UCSD-AML1 (cell line): ENCODE results near the gene RAB1A.

ENCODE experiments used
- DNase-seq: peaks from one replicate; lab custom pipeline; 2025; ENCODE audit not compliant: unreplicated experiment; lab: John Stamatoyannopoulos, UW

RAB1A gene

GRCh38 chr2:65096948-65097347 lies 33.0 kb downstream of the RAB1A start:
- DNase-seq = no peak

DNA sequence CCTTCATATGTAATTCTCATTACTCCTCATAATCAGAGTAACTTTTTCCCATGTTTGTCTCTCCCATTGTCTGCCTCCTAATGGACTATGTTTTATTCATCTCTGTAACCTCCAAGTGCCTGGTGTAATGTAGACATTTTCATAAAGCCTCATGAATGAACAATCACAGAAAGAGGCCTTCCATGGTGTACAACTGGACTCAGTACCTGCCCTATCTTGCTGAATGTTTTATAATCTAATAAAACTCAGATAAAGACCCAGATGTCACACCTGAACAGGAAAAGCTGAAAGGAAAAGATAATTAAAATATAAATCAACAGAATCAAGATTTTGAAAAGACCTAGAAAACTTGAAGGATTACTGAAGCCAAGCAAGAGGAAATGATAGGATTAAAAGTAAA lies 36.7 kb downstream of the RAB1A start:
- DNase-seq = no peak

- no peak for DNase-seq
Observed at GRCh38 chr2:65092791-65093190, 37.1 kb downstream of the RAB1A start.

DNA sequence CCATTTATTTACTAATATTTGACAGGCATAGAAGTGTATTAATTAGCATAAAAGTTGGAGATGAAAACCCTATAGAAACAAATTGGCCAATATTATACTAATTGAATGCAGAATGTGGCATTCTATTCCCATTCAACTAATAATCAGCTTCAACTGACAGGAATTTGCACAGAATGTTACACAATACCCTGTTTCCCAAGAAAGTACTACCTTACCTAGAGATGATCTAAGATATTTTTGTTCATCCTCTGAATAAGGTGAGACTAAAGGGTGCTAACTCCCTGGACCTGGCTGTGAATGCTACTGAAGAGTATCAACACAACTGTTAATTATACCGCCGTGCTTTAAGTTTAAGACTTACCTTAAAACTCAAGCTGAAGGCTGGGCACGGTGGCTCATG lies 44.8 kb downstream of the RAB1A start:
- no peak for DNase-seq

DNA sequence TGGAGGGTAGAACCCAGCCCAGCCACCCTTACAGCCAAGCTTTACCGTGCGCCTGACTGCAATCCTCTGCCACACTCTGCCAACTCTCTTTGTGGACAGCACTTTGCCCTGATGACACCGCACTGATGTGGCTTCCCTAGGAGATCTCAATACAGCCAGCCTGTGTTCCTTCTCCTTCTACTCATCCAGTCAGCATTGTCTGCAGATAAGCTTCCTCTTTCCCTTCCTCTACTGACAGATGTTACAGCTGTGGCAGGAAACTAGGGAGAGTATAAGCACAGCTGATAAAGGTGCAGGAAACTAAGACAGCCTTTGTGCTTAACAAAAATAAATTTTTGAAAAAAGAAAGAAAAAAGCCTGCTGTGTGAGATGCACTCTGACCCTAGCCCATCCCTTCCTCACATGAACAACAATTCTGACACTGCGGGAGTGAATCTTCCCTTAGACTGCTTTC lies 48.6 kb downstream of the RAB1A start:
- peak; percentile 67 for DNase-seq

DNA sequence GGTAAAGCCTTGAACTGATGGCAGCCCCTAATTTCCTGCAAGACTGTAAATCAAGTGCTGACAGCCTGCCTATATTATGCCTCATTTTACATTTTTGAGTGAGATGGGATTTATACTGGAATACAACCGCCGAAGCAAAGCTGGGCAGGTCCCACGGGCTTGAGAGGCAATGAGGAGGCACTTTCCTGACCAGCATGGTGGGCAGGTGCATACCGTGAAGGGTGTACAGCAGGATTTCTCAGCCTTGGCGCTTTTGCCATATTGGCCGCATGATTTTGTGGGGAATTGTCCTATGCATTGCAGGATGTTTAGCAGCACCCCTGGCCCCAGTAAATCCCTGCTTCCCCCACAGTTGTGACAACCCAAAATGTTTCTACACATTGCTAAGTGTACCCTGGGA lies 50.9 kb downstream of the RAB1A start:
- DNase-seq = no peak

GRCh38 chr2:65077898-65078297 lies 52.0 kb downstream of the RAB1A start:
- no peak for DNase-seq

GRCh38 chr2:65076345-65076710 lies 53.6 kb downstream of the RAB1A start:
- no peak for DNase-seq

DNA sequence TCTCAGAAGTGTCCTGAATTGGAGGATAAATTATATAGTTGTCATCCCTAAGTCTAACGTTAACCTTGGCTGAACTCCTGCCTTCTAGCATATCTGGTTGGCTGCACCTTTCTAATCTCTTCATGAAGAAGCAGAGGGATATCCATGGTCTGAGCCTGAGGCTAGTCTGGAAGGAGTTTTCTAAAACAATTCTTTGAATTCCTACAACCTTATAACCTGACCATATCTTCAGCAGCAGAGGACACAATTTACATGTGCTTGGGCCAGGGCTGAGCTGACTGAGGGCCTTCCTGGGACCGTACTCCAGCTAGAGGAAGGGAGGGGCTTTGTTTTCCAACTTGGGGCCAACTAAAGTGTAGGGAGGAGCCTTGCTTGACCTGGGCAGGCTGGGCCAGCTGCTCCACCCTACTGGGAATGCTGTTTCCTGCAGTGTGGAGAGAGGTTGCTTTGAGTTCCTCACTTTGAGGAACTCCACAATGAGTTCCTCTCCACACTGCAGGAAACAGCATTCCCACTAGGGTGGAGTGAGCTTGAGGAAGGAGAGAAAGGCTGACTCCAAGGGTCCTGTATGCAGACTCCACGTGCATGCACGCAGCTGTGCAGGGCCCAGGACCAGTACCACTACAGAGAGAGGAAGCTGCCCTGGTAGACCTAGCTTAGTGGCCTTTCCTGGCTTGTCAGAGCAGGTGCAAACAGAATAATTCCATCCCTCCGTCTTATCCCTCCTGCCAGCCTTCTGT lies 54.1 kb downstream of the RAB1A start:
- DNase-seq = no peak

- DNase-seq = no peak
Observed at GRCh38 chr2:65075176-65075575, 54.7 kb downstream of the RAB1A start.

DNA sequence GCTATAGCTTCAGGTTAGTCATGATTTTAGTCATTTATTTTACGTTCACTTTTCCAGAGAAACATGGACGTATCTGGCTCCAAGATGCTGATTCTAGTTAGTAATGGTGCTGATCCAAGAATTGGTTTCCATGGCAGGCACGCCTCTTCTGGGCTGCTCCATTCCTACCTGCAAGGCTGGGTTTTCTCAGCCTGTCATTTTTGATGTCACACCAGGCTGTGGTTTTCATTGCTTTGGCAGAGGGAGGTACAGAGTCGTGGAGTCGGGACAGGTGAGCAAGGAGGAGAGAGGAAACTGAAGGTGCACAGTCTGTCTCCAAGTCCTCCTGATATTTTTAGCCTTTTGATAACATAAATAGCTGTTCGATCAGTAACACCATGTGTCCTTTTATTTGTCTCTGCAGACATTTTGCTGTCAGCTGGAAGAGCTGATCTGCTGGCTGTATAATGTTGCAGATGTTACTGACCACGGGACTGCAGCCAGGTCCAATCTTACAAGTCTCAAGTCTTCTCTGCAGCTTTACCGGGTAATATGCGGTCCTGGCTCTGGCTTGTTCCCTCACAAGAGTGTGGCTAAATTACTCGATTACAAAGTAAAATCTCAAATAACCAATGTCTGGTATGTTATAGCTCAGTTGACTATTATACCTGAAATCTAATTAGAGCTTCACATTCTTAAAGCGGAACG lies 55.9 kb downstream of the RAB1A start:
- no peak for DNase-seq

DNA sequence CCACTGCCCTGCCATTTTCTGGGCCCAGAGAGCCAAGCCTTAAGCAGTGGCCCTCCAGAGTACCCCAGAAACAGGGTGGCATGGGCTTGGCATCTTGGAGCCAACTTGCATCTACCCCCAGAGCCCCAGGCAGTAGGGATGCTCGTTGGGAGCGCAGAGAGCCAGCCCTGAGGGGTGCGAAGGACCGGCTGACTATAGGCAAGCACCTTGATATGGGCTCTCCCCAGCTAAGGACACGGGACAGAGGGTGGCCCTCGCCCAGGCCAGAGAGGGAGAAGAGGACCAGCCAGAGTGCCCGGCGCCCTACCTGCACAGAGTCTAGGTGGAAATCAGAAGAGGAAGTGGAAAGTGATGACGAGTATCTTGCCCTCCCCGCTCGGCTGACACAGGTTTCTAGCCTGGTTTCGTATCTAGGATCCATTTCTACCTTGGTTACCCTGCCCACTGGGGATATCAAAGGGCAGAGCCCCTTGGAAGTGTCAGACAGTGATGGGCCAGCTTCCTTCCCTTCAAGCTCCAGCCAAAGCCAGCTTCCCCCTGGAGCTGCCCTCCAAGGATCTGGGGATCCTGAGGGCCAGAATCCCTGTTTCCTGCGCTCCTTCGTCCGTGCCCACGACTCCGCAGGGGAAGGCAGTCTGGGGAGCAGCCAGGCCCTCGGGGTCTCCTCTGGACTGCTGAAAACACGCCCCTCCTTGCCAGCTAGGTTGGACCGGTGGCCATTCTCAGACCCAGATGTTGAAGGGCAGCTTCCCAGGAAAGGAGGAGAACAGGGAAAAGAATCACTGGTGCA lies 57.5 kb downstream of the RAB1A start:
- DNase-seq = no peak

- no peak for DNase-seq
Observed at GRCh38 chr2:65071499-65072180, 58.3 kb downstream of the RAB1A start.

- DNase-seq = no peak
Observed at GRCh38 chr2:65070856-65071255, 59.0 kb downstream of the RAB1A start.

- DNase-seq = no peak
Observed at GRCh38 chr2:65070172-65070830, 59.6 kb downstream of the RAB1A start.

DNA sequence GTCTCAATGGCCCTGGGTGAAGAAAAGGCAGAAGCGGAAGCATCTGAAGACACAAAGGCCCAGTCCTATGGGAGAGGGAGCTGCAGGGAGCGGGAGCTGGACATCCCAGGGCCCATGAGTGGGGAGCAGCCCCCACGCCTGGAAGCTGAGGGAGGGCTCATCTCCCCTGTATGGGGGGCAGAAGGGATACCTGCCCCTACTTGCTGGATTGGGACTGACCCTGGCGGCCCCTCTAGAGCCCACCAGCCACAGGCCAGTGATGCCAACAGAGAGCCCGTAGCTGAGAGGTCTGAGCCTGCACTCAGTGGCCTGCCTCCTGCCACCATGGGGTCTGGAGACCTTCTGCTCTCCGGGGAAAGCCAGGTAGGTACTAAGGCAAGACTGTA lies 60.5 kb downstream of the RAB1A start:
- no peak for DNase-seq

DNA sequence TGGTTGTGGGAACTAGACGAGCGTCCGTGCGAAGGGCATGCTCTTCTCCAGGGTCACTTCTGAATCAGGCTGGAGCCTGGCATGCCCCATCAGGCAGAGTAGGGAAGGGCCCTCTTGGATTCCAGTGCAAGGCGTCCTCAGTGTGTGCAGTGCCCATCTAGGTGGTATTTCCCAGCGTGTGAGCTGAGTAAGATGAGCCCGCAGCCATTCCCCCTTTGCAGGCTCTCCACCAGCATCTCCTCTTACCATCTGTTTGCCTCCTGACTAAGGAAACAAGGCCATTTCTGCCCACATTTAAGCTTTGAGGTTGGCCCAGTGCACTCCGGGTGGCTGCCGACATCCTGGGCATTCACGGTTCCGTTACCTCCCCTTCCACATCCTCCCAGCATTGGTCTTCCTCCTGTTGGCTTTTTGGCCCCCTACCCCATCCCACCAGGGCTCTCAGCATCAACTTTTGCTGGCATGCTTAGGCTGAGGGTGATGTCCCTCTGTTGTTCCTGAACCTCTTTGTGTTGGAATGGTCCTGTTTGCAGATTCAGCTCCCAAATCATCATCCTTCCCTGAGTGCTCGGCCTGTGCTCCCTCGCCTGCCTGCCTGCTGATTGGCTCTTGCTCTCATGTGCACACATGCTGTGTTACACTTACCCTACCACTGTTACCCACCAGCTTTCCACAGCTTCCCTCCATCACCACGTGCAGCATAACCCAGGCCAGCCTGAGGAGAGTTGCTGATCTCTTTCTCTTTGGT lies 61.9 kb downstream of the RAB1A start:
- DNase-seq = peak; percentile 50

DNA sequence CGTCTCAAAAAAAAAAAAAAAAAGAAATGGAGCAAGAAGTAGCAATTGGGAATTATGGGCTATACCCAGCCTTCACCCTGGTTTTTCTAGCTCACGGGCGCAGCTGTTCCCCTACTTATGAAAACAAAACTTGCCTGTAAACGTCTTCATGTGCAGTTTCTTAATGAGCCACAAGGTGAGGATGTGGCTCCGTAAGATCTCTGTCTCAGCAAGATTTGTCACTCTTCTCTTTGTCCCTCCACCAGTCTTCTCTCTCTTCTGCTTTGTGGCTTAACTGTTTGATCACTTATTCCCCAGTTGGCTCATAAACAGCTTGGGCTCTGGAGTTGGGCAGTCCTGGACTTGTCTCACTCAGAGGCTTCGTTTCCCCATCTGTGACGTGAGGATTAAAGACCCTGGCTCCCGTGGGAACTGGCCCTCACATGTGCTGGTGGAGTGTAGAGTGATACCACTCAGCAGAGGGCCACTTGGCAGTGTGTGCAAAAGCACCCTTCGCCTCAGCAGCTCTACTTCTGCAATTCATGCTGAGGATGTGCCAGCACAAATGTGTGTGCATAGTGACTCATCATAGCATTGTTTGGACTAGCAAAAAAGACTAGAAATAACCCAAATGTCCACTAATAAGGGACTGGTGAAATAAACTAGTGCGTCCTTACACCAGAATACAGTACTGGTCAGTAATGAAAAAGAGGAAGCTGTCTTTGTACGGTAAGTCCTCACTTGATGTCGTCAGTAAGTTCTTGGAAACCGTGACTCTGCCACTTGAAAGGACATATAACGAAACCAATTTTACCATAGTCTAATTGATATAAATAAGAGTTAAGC lies 65.0 kb downstream of the RAB1A start:
- DNase-seq = peak; percentile 79
